Activated naive CD8-positive, alpha-beta T cell treated with anti-CD3 and anti-CD28 coated beads, Interleukin-2, amount 10 ng/mL, durations not matched to agents 7 days and 5 days (primary cell): ENCODE results near the gene PLCB4. TPM values are rescaled to one million over a fixed set of nuclear protein-coding genes. Genes with fewer than 3 reads are reported as not detected.
"Not testable (repeated sequence)": the region's sequence is repeated elsewhere in the genome, so short reads cannot be mapped to it uniquely, and the experiment has no call there.

Experiments
- ATAC-seq: fragments of 150-1000 bp; cut with Tn5 transposase; one replicate; pipeline ENCODE4 v1.10.0; 2021; ENCODE audit warnings: low read depth, moderate library complexity
- POLR2A ChIA-PET: fragments of 350-600 bp; sonication (Branson Sonifier 250); formaldehyde crosslinking; loops from one replicate; lab custom pipeline; 2021; ENCODE audit warnings: antibody characterized with exemption; lab: Charles Lee
- DNase-seq: peaks from one replicate; pipeline ENCODE4 v3.0.0; 2021
- H3K27ac Mint-ChIP-seq: one replicate; pipeline ENCODE4 v1.8.0; 2022; ENCODE audit warnings: mild to moderate bottlenecking, mixed read lengths
- H3K27me3 Mint-ChIP-seq: one replicate; pipeline ENCODE4 v1.8.0; 2022; ENCODE audit warnings: mild to moderate bottlenecking, moderate library complexity, mixed read lengths
- H3K36me3 Mint-ChIP-seq: one replicate; pipeline ENCODE4 v1.8.0; 2021; ENCODE audit warnings: mild to moderate bottlenecking, mixed read lengths
- H3K4me1 Mint-ChIP-seq: one replicate; pipeline ENCODE4 v1.8.0; 2021; ENCODE audit warnings: mixed read lengths
- H3K4me3 Mint-ChIP-seq: one replicate; pipeline ENCODE4 v1.8.0; 2022; ENCODE audit warnings: mild to moderate bottlenecking, moderate library complexity, mixed read lengths
- H3K9me3 Mint-ChIP-seq: one replicate; pipeline ENCODE4 v1.8.0; 2021; ENCODE audit warnings: mixed read lengths
- total RNA-seq, 2 experiments: library from RNA; stranded (reverse); gene quantifications; one replicate each; pipeline ENCODE4 v1.2.3, GENCODE V29; 2021

Gene PLCB4
- total RNA-seq, 2 experiments from 2014 or later = not detected

DNA sequence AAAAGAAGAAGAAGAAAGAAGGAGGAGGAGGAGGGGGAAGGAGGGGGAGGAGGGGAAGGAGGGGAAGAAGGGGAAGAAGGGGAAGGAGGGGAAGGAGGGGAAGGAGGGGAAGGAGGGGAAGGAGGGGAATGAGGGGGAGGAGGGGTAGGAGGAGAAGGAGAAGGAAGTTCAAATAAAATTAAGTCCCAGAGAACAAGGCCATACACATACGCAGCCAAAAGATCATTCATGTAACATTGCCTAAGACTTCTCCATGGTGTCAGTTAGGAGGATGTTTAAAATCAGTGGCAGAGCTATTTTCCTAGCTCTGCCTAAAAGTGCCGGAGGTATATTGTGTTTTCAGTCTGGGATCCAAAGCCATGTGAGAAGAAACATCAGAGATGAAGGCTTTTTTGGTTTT lies 75.8 kb downstream of the PLCB4 start:
- no peaks in the 10 kb centered on the region for H3K27me3 Mint-ChIP-seq
- H3K36me3 Mint-ChIP-seq = no peaks in the 10 kb centered on the region
- ATAC-seq = no peak
- no peaks in the 10 kb centered on the region for H3K4me1 Mint-ChIP-seq
- no peak overlapping the region for H3K27ac Mint-ChIP-seq
- peaks cover 13% of the 10 kb centered on the region for H3K9me3 Mint-ChIP-seq
- H3K4me3 Mint-ChIP-seq = no peak overlapping the region
- POLR2A ChIA-PET = no interaction called here
- no peak for DNase-seq

- no peak for ATAC-seq
- POLR2A ChIA-PET = no interaction called here
- Mint-ChIP-seq H3K4me1 (no peaks in the 10 kb centered on the region), H3K9me3 (peaks cover 10% of the 10 kb centered on the region), H3K36me3 (no peaks in the 10 kb centered on the region), H3K27ac (no peak overlapping the region), H3K4me3 (no peak overlapping the region), H3K27me3 (no peaks in the 10 kb centered on the region)
- no peak for DNase-seq
These were observed 76.3 kb downstream of the PLCB4 start for GRCh38 chr20:9145142-9145541.

DNA sequence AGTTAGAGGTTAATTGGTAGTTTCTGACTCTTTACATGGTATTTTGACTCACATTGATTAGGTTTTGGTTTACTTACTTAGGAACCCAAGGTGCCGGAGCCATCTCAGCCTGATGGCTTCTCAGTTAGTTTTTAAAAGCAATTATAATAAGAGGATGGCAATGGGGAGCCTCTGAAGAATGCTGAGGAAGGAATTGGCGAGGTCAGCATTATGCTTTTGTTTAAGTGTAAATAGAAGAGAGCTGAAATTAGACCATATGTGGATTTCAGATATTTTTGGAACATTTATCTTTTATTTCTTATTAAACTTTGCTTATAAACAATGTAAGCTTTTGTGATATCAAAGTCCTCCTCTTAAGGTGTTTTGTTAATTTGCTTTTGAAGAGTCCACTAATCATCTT lies 77.8 kb downstream of the PLCB4 start:
- DNase-seq = no peak
- no peak for ATAC-seq
- Mint-ChIP-seq H3K4me1 (no peaks in the 10 kb centered on the region), H3K27me3 (no peaks in the 10 kb centered on the region), H3K36me3 (no peaks in the 10 kb centered on the region), H3K9me3 (peaks cover 9% of the 10 kb centered on the region), H3K27ac (no peak overlapping the region), H3K4me3 (no peak overlapping the region)
- POLR2A ChIA-PET = no interaction called here

DNA sequence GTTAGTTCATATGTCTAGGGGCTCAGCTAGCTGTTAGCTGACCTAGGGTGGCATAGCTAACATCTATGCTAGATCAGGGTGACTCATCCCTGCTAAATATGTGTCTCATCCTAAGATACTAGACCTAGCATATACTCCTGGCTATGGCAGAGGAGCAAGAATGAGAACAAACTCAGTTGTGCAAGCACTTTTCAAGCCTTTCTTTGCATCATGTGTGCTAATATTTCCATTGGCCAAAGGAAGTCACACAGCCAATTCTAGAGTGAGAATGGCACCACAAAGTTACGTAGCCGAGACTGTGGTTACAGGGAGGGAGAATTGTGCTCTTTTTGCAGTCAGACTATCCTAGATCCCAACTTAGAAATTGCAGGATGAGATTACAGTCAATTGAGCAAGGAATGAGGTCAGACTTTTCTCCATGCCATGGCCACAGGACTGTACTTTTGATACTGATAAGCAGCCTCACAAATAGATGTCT lies 78.7 kb downstream of the PLCB4 start:
- Mint-ChIP-seq H3K27ac (no peak overlapping the region), H3K4me3 (no peak overlapping the region), H3K36me3 (no peaks in the 10 kb centered on the region), H3K4me1 (no peaks in the 10 kb centered on the region), H3K27me3 (no peaks in the 10 kb centered on the region), H3K9me3 (peaks cover 4% of the 10 kb centered on the region)
- DNase-seq = no peak
- no peak for ATAC-seq
- POLR2A ChIA-PET = no interaction called here

DNA sequence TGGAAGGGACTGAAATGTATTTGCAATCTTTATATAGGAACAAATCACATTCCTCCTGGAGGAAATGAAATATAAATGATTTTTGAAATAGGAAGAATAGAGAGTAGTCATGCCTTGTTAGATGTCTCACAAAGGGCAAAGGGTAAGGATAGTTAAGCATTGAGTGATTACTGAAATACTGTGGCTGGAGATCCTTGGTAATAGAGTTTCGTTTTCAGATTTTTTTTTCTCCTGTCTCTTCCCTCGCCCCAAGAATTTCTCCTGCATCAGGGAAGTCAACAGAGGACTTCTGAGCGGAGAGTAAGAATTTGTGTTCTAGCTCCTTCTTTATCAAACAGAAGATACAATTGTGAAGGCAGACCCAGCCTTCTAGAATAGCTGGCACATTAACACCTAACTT lies 79.4 kb downstream of the PLCB4 start:
- no peak for DNase-seq
- Mint-ChIP-seq H3K27me3 (no peaks in the 10 kb centered on the region), H3K36me3 (no peaks in the 10 kb centered on the region), H3K4me1 (no peaks in the 10 kb centered on the region), H3K9me3 (peaks cover 5% of the 10 kb centered on the region), H3K4me3 (no peak overlapping the region), H3K27ac (no peak overlapping the region)
- POLR2A ChIA-PET = no interaction called here
- no peak for ATAC-seq

- Mint-ChIP-seq H3K4me1 (no peaks in the 10 kb centered on the region), H3K4me3 (no peak overlapping the region), H3K36me3 (no peaks in the 10 kb centered on the region), H3K27me3 (no peaks in the 10 kb centered on the region), H3K9me3 (peaks cover 5% of the 10 kb centered on the region), H3K27ac (no peak overlapping the region)
- POLR2A ChIA-PET = no interaction called here
- ATAC-seq = no peak
- DNase-seq = no peak
These were observed 80.2 kb downstream of the PLCB4 start for GRCh38 chr20:9149087-9149486.

DNA sequence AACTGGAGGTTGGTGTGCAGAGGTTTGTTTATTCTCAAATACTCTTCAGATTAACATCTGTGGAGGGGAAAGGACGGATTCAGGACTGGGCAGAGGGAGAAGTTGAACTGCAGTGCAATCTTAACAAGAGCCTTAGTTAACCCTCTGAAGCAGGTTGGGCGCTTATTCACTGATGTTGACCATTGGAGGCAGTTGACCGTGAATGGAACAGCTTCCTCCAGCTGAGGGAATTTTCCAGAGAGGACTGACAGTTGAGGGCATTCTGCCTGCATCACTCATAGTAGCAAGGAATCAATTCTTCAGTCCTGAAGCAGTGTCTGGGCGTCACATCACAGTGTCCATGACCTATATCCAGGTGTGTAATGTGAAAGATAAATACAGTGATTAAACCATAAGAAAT lies 80.9 kb downstream of the PLCB4 start:
- ATAC-seq (no peak), DNase-seq (no peak)
- no peak overlapping the region for H3K4me3 Mint-ChIP-seq
- H3K36me3 Mint-ChIP-seq = no peaks in the 10 kb centered on the region
- H3K27ac Mint-ChIP-seq = no peak overlapping the region
- POLR2A ChIA-PET = no interaction called here
- no peaks in the 10 kb centered on the region for H3K4me1 Mint-ChIP-seq
- no peaks in the 10 kb centered on the region for H3K27me3 Mint-ChIP-seq
- peaks cover 6% of the 10 kb centered on the region for H3K9me3 Mint-ChIP-seq

- no peak for ATAC-seq
- no peak overlapping the region for H3K4me3 Mint-ChIP-seq
- no peaks in the 10 kb centered on the region for H3K4me1 Mint-ChIP-seq
- no peak overlapping the region for H3K27ac Mint-ChIP-seq
- H3K36me3 Mint-ChIP-seq = no peaks in the 10 kb centered on the region
- POLR2A ChIA-PET = no interaction called here
- peaks cover 7% of the 10 kb centered on the region for H3K9me3 Mint-ChIP-seq
- DNase-seq = no peak
- no peaks in the 10 kb centered on the region for H3K27me3 Mint-ChIP-seq
These were observed 81.8 kb downstream of the PLCB4 start for GRCh38 chr20:9150679-9151078.

DNA sequence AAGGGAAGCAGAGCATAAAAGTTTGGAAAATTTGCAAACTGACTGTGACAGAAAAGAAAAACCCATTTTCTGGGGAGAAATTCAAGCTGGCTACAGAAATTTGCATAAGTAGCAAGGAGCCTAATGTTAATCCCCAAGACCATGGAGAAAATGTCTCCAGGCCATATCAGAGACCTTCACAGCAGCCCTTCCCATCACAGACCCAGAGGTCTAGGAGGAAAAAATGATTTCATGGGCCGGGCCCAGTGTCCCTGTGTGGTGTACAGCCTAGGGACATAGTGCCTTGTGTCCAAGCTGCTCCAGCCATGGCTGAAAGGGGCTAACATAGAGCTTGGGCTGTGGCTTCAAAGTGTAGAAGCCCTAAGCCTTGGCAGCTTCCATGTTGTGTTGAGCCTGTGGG lies 83.3 kb downstream of the PLCB4 start:
- H3K36me3 Mint-ChIP-seq, H3K9me3 Mint-ChIP-seq, H3K4me1 Mint-ChIP-seq, ATAC-seq, H3K27me3 Mint-ChIP-seq, DNase-seq, H3K4me3 Mint-ChIP-seq, H3K27ac Mint-ChIP-seq, POLR2A ChIA-PET: not testable (repeated sequence)

- DNase-seq (no peak), ATAC-seq (no peak)
- Mint-ChIP-seq H3K27me3 (no peaks in the 10 kb centered on the region), H3K4me1 (no peaks in the 10 kb centered on the region), H3K9me3 (peaks cover 7% of the 10 kb centered on the region), H3K4me3 (no peak overlapping the region), H3K27ac (no peak overlapping the region), H3K36me3 (no peaks in the 10 kb centered on the region)
- POLR2A ChIA-PET = no interaction called here
These were observed 85.7 kb downstream of the PLCB4 start for GRCh38 chr20:9154464-9155024.

GRCh38 chr20:9156529-9157280 lies 87.8 kb downstream of the PLCB4 start:
- H3K4me3 Mint-ChIP-seq = no peak overlapping the region
- DNase-seq (no peak), ATAC-seq (no peak)
- H3K27ac Mint-ChIP-seq = no peak overlapping the region
- H3K4me1 Mint-ChIP-seq = no peaks in the 10 kb centered on the region
- peaks cover 4% of the 10 kb centered on the region for H3K27me3 Mint-ChIP-seq
- H3K36me3 Mint-ChIP-seq = no peaks in the 10 kb centered on the region
- POLR2A ChIA-PET = no interaction called here
- peaks cover 4% of the 10 kb centered on the region for H3K9me3 Mint-ChIP-seq

GRCh38 chr20:9160331-9160730 lies 91.4 kb downstream of the PLCB4 start:
- Mint-ChIP-seq H3K4me3 (no peak overlapping the region), H3K36me3 (no peaks in the 10 kb centered on the region)
- POLR2A ChIA-PET = no interaction called here

GRCh38 chr20:9160757-9161156 lies 91.9 kb downstream of the PLCB4 start:
- peaks cover 5% of the 10 kb centered on the region for H3K27me3 Mint-ChIP-seq
- no peaks in the 10 kb centered on the region for H3K4me1 Mint-ChIP-seq
- no peaks in the 10 kb centered on the region for H3K36me3 Mint-ChIP-seq
- no peak for ATAC-seq
- H3K4me3 Mint-ChIP-seq = no peak overlapping the region
- no peak for DNase-seq
- no peaks in the 10 kb centered on the region for H3K9me3 Mint-ChIP-seq
- POLR2A ChIA-PET = no interaction called here
- H3K27ac Mint-ChIP-seq = no peak overlapping the region

More at GRCh38 chr20:9160331-9160730, 91.4 kb downstream of the PLCB4 start:
- ATAC-seq (no peak), DNase-seq (no peak)
- Mint-ChIP-seq H3K4me1 (no peaks in the 10 kb centered on the region), H3K27me3 (peaks cover 4% of the 10 kb centered on the region), H3K9me3 (no peaks in the 10 kb centered on the region), H3K27ac (no peak overlapping the region)

GRCh38 chr20:9161311-9161710 lies 92.4 kb downstream of the PLCB4 start:
- ATAC-seq = no peak
- POLR2A ChIA-PET = no interaction called here
- Mint-ChIP-seq H3K36me3 (no peaks in the 10 kb centered on the region), H3K27ac (no peak overlapping the region), H3K4me3 (no peak overlapping the region), H3K4me1 (no peaks in the 10 kb centered on the region), H3K9me3 (no peaks in the 10 kb centered on the region), H3K27me3 (peaks cover 5% of the 10 kb centered on the region)
- DNase-seq = no peak
